Hepatic stellate cell (primary cell): ENCODE results near the gene SPON2.
"Not testable (repeated sequence)": the region's sequence is repeated elsewhere in the genome, so short reads cannot be mapped to it uniquely, and the experiment has no call there.

Experiments used
- DNase-seq: peaks from one replicate; pipeline ENCODE4 v3.0.0; 2011; ENCODE audit warnings: low spot score

SPON2 gene

DNA sequence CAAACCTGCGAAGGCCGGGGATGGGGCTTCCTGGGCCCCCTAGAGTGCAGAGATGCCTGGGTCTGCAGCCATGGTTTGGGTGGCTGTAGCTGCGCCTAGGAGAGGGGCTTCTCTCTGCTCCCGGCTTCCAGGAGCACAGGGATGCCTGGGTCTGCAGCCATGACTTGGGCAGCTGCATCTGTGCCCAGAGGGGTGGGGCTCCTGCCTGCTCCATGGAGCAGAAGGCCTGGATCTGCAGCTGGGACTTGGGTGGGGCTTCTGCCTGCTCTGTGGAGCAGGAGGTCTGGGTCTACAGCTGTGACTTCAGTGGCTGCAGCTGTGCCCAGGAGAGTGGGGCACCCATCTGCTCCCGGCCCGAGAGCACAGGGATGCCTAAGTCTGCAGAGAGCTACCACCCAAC is 20.8 kb downstream of the SPON2 start:
- DNase-seq: no peak

DNA sequence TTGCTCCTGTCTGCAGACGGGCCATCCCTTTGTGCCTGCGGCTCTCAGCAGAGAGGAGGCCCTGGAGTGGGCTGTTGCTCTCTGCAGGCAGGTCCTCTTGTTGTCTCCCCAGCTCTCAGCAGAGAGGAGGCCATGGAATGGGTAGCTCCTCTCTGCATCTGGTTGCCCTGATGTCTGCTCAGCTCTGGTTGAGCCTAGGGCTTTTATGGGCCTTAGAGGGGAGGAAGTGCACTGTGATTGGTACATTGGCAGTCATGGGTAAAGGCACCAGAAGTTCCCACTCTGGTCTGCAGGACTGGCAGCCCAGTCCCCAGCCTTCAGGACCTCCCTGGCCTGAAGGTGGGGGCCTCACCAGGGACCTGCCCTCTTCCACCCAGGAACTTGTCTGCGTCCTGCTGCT is 21.5 kb downstream of the SPON2 start:
- DNase-seq: no peak

DNA sequence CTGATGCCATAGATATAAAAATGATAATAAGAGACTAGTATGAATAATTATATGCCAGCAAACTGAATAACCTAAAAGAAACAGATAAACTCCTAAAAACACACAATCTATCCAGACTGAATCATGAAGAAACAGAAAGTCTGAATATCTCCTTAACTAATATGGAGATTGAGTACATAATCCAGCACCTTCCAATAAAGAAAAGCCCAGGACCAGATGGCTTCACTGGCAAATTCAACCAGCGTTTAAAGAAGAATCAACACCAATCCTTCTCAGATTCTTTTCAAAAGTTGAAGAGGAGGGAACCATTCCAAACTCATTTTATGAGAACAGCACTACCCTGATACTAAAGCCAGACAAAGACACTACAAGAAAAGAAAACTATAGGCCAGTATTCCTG is 32.5 kb downstream of the SPON2 start:
- no peak for DNase-seq

DNA sequence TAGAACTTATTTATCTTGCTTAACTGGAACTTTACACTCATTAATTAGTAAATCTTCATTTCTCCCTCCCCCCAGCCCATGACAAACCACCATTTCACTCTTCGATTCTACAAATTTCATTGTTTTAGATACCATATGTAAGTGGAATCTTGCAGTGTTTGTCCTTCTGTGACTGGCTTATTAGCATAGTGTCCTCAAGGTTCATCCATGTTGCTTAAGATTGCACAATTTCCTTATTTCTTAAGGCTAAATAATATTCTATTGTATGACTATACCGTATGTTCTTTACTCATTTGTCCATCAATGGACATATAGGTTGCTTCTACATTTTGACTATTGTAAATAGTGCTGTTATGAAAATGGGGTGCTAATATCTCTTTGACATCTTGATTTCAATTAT is 34.5 kb downstream of the SPON2 start:
- no peak for DNase-seq

DNA sequence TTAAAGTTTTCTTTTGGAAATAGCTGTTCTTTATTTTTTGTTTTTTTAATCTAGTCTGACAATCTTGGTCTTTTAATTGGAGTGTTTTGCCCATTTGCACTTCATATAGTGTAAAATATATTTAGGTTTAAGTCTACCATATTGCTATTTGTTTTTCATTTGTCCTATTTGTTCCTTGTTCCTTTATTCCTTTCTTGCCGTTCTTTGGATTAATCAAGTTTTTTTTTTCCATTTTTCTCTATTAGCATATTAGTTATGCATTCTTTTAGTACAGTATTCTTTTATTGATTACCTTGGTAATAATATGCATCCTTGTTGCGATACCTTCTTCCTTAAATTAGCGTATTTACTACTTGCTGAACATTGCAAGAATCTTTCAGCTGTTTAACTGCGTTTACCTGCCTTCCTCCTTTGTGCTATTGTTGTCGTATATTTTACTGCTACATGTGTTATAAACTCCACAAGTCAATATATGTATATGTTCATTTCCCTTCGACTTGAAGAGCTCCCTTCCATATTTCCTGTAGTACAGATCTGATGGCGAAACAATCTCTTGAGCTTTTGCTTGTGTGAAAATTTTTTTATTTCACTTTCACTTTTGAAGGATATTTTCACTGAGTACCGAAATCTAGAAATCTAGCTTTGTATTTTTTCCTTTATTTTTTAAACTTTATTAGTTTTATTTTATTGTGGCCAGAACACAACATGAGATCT is 35.2 kb downstream of the SPON2 start:
- no peak for DNase-seq

DNA sequence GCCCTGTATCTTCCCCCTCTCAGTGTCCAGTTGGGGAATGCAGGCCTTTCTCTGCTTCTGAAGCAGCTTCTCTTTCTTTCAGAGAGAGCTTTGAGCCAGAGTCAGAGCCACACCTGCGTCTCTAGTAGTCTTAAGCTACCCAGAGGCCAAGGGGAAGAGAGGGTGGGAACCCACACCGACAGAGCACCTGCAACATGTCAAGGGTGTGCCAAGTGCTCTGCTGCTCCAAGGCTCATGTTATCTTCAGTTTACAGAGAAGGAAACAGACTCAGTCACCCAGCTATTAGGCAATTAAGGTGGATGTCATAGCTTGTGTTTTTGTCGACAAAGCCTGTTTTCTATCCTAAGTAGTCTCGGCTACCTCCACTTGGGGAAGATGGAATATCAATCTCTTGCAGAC is 36.3 kb downstream of the SPON2 start:
- DNase-seq: no peak

DNA sequence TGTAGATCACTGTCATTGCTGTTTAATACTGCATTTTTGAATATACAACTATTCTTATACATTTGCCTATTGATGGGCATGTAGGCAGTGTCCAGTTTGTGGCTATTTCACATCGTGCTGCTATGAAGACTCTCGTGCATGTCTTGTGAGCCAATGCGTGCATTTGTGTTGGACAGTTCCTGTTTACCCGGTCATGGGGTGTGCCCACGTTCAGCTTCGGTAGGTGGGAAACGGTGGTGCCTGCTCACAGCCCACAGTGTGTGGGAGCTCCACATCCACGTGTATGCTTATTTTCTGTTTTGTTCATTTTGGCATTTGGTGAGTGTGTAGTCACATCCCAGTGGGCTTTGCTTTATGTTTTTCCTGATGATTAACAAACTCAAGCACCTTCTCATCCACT is 39.4 kb downstream of the SPON2 start:
- no peak for DNase-seq

DNA sequence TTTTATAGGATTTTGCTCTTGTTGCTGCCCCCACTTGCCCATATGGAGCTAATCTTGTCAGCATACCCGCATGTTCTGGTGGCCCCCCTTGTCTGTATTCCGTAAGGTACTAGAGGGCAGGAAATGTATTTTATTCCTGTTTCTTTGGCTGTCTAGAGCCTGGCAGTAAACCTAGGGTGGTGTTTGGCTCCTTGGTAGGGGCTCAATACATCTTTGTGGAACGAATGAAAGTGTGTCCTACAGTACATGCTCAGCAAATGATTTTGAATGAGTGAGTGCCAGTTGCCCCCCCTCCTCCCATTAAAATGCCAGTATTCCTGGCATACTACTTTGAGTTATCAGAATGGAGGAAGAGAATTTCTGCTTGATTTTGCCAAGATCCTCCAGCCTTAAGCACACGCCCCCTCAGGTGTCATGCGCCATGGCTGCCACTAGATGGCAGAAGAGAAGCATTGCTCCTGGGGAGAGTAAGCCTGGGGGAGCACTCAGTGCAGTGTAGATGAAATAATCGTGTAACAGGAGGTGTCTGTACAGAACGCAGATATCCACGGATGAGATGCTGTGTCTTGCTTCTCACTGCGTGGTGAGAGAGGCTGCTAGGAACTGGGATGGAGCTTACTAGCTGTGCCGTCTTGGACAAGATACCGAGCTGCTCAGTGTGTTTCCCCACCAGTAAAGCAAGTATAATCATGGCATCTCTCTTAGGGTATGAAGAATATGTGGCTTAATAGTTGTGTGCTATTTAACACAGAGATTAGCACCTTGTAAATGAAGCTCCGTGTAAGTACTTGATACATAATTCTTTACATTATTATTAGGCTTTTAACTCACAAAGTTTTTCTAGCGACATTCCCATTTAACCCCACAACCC is 41.8 kb downstream of the SPON2 start:
- DNase-seq: peak; percentile 76

DNA sequence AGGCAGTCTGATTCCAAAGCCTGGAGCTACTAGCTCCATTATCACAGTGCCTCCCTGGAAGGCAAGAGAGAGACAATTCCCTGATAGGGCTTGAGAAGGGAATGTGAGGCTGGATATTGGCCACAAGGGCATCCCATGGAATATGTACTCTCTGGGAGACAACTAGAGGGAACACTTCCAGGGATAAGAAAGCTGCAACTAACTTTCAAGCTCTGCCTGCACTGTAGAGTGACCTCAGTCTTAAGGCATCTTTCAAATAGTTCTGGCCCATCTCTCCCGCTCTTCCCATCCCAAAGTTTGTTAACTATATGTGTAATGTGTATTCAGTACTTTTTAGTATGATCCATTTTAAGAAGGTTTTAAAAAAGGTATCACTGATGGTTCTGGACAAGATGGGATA is 45.9 kb downstream of the SPON2 start:
- no peak for DNase-seq

DNA sequence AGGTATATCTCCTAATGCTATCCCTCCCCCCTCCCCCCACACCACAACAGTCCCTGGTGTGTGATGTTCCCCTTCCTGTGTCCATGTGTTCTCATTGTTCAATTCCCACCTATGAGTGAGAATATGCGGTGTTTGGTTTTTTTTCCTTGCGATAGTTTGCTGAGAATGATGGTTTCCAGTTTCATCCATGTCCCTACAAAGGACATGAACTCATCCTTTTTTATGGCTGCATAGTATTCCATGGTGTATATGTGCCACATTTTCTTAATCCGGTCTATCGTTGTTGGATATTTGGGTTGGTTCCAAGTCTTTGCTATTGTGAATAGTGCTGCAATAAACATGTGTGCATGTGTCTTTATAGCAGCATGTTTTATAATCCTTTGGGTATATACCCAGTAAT is 46.9 kb downstream of the SPON2 start:
- DNase-seq: not testable (repeated sequence)

DNA sequence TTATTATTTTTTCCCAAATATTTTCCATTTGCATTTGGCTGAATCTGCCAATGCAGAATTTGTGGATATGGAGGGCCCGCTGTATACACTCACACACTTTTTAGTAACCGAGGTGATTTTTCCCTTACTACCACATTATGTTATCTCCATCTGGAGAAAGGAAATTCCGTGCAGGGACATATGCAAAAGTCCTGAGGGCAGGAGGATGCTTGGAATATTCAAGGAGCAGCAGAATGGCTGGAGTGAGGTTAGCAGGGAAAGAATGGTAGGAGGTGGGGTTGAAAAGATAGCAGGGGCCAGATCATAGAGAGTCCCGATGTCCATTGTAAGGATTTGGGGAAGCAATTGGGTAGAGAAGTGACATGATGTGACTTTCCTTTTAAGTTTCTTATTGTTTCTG is 47.6 kb downstream of the SPON2 start:
- DNase-seq: no peak

DNA sequence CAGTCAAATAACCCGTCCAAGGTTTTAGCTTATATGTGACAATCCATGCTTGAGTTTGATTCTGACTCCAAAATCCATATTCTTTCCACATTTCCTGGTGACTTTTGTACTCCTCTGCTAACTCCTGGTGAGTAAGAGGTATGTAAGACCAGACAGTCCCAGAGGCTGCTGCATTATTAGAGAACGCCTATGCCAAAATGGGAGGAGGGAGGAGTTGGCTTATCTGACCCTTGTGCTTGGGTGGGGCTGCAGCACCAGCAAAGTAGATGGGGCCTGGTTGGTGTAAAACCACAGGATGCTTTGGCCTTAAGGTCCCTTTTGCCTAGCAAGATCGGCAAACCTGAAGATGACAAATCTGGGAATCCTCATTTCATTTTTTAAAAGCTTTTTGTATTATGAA is 49.9 kb downstream of the SPON2 start:
- DNase-seq: no peak
